Measurements from ENCODE around the gene PGAP6.

GRCh38 chr16:369866-370436 lies 11.8 kb downstream of the PGAP6 start:
- TF ChIP-seq, protein P1, sequence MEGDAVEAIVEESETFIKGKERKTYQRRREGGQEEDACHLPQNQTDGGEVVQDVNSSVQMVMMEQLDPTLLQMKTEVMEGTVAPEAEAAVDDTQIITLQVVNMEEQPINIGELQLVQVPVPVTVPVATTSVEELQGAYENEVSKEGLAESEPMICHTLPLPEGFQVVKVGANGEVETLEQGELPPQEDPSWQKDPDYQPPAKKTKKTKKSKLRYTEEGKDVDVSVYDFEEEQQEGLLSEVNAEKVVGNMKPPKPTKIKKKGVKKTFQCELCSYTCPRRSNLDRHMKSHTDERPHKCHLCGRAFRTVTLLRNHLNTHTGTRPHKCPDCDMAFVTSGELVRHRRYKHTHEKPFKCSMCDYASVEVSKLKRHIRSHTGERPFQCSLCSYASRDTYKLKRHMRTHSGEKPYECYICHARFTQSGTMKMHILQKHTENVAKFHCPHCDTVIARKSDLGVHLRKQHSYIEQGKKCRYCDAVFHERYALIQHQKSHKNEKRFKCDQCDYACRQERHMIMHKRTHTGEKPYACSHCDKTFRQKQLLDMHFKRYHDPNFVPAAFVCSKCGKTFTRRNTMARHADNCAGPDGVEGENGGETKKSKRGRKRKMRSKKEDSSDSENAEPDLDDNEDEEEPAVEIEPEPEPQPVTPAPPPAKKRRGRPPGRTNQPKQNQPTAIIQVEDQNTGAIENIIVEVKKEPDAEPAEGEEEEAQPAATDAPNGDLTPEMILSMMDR (IDR thresholded peaks at IDR 0.05), result no peak
- no peak for TF ChIP-seq EP300 (IDR thresholded peaks at IDR 0.05)
- no peak for TF ChIP-seq POLR2AphosphoS5 (IDR thresholded peaks at IDR 0.05)
